OCI-LY1 (cell line): ENCODE measurements around the gene IGSF3.

Experiments
- CTCF ChIP-seq: fragments of 200-600 bp; sonication (generic), shearing (Covaris generic); IDR thresholded peaks from 2 replicates; pipeline ENCODE4 v1.5.1; 2017; ENCODE audit warnings: mild to moderate bottlenecking, antibody characterized with exemption, low read length, moderate library complexity, mixed read lengths
- EZH2 ChIP-seq: fragments of 200-600 bp; sonication (generic), shearing (Covaris generic); IDR thresholded peaks from 2 replicates; pipeline ENCODE4 v1.8.0; 2017; ENCODE audit warnings: borderline replicate concordance, mixed run types, mild to moderate bottlenecking, antibody characterized with exemption, low read length, moderate library complexity, mixed read lengths

- TF ChIP-seq CTCF (peak; percentile 79), EZH2 (no peak)
These were observed 92.8 kb downstream of the IGSF3 start for GRCh38 chr1:116574581-116575291.
